HL-60 (cell line): ENCODE measurements around the gene PKP4.

ENCODE experiments used
- CTCF ChIP-seq: IDR thresholded peaks from one replicate; pipeline ENCODE4 v1.5.1; 2011; ENCODE audit warnings: low read length, control low read depth, inconsistent platforms; ENCODE audit not compliant: insufficient read depth
- GABPA ChIP-seq: IDR thresholded peaks from 2 replicates; pipeline ENCODE4 v1.6.1; 2012; ENCODE audit warnings: low read depth
- POLR2AphosphoS5 ChIP-seq: IDR thresholded peaks from 2 replicates; pipeline ENCODE4 v1.6.1; 2012; ENCODE audit warnings: low read depth
- TF ChIP-seq, protein P1 (sequence below): IDR thresholded peaks from 2 replicates; pipeline ENCODE4 v1.6.1; 2012; ENCODE audit warnings: low read depth; ENCODE audit not compliant: insufficient replicate concordance

DNA sequence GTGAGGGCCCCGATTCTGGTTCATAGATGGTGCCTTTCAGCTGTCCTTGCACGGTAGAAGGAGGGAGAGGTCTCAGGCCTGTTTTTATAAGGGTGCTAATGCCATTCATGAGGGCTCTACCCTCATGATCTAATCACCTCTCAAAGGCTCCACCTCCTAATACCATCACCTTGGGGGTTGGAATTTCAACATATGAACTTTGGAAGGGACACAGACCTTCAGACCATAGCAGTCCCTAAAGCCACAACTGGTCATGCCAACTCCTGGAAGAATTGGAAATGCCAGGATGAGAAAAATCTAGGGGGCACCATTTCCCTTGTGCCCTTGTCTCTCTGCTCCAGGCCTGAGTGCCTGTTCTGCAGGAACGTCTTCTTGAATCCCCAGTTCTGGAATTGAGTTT is 213.5 kb downstream of the PKP4 start:
- TF ChIP-seq CTCF (no peak), GABPA (no peak), POLR2AphosphoS5 (no peak)
- TF ChIP-seq, protein P1, sequence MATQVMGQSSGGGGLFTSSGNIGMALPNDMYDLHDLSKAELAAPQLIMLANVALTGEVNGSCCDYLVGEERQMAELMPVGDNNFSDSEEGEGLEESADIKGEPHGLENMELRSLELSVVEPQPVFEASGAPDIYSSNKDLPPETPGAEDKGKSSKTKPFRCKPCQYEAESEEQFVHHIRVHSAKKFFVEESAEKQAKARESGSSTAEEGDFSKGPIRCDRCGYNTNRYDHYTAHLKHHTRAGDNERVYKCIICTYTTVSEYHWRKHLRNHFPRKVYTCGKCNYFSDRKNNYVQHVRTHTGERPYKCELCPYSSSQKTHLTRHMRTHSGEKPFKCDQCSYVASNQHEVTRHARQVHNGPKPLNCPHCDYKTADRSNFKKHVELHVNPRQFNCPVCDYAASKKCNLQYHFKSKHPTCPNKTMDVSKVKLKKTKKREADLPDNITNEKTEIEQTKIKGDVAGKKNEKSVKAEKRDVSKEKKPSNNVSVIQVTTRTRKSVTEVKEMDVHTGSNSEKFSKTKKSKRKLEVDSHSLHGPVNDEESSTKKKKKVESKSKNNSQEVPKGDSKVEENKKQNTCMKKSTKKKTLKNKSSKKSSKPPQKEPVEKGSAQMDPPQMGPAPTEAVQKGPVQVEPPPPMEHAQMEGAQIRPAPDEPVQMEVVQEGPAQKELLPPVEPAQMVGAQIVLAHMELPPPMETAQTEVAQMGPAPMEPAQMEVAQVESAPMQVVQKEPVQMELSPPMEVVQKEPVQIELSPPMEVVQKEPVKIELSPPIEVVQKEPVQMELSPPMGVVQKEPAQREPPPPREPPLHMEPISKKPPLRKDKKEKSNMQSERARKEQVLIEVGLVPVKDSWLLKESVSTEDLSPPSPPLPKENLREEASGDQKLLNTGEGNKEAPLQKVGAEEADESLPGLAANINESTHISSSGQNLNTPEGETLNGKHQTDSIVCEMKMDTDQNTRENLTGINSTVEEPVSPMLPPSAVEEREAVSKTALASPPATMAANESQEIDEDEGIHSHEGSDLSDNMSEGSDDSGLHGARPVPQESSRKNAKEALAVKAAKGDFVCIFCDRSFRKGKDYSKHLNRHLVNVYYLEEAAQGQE = no peak
